Keratinocyte (primary cell): ENCODE data around the gene SSX1. TPM values are rescaled to one million over a fixed set of nuclear protein-coding genes. Genes with fewer than 3 reads are reported as not detected.
"Not testable (repeated sequence)": the region's sequence is repeated elsewhere in the genome, so short reads cannot be mapped to it uniquely, and the experiment has no call there.

ENCODE experiments used
- DNase-seq: peaks from one replicate; pipeline ENCODE4 v3.0.0-alpha.2; 2011; ENCODE audit warnings: low read depth, missing footprints, low spot score
- FAIRE-seq: peaks from 2 replicates; lab custom pipeline; 2011; peaks lifted over from hg19 to GRCh38; lab: Jason Lieb, UNC
- H2AFZ ChIP-seq: 2 replicates; pipeline ENCODE4 v1.6.0; 2012; ENCODE audit warnings: low read length, control low read depth, inconsistent platforms; ENCODE audit not compliant: control insufficient read depth
- H3K27ac ChIP-seq: 2 replicates; pipeline ENCODE4 v1.5.1; 2011; ENCODE audit warnings: low read length; ENCODE audit not compliant: control insufficient read depth, insufficient read depth
- H3K27me3 ChIP-seq: 3 replicates; pipeline ENCODE4 v1.6.0; 2011; ENCODE audit warnings: low read length; ENCODE audit not compliant: control insufficient read depth, insufficient read depth; ENCODE audit errors: extremely low read depth
- H3K36me3 ChIP-seq, 2 experiments: 2 replicates in 1 of 2; 3 replicates in 1 of 2; pipeline ENCODE4 v1.5.1; 2011; ENCODE audit warnings: low read length in 2 of 2, mild to moderate bottlenecking in 1 of 2; ENCODE audit not compliant: control insufficient read depth in 2 of 2, insufficient read depth in 2 of 2; ENCODE audit errors: extremely low read depth in 1 of 2
- H3K4me1 ChIP-seq: 3 replicates; pipeline ENCODE4 v1.5.1; 2011; ENCODE audit warnings: low read length; ENCODE audit not compliant: control insufficient read depth, insufficient read depth; ENCODE audit errors: extremely low read depth
- H3K4me2 ChIP-seq: 3 replicates; pipeline ENCODE4 v1.6.0; 2011; ENCODE audit warnings: low read depth, low read length; ENCODE audit not compliant: control insufficient read depth, insufficient read depth; ENCODE audit errors: extremely low read depth
- H3K4me3 ChIP-seq, 3 experiments: fragments of 200-600 bp in 1 of 3; sonication (generic) in 1 of 3; 2 replicates in 2 of 3; 3 replicates in 1 of 3; pipeline ENCODE4 v1.5.1; 2011 to 2016; ENCODE audit warnings: low read length in 3 of 3, mild to moderate bottlenecking in 3 of 3, control low read depth in 2 of 3, inconsistent platforms in 1 of 3, low read depth in 1 of 3, mixed read lengths in 1 of 3, mixed run types in 1 of 3, moderate library complexity in 1 of 3; ENCODE audit not compliant: control insufficient read depth in 2 of 3, insufficient read depth in 2 of 3; ENCODE audit errors: extremely low read depth in 1 of 3
- H3K79me2 ChIP-seq: 2 replicates; pipeline ENCODE4 v1.6.0; 2012; ENCODE audit warnings: low read length; ENCODE audit not compliant: control insufficient read depth, insufficient read depth
- H3K9ac ChIP-seq: 3 replicates; pipeline ENCODE4 v1.6.0; 2011; ENCODE audit warnings: low read length; ENCODE audit not compliant: control insufficient read depth, insufficient read depth; ENCODE audit errors: extremely low read depth
- H3K9me1 ChIP-seq: 3 replicates; pipeline ENCODE4 v1.6.0; 2011; ENCODE audit warnings: low read length; ENCODE audit not compliant: control insufficient read depth, insufficient read depth; ENCODE audit errors: extremely low read depth
- H3K9me3 ChIP-seq: 2 replicates; pipeline ENCODE4 v1.5.1; 2012; ENCODE audit warnings: low read depth, low read length; ENCODE audit not compliant: control insufficient read depth
- H4K20me1 ChIP-seq: 3 replicates; pipeline ENCODE4 v1.6.0; 2011; ENCODE audit warnings: low read length; ENCODE audit not compliant: control insufficient read depth, insufficient read depth; ENCODE audit errors: extremely low read depth
- dilution Hi-C: fragments of 300-500 bp; cut with MboI; formaldehyde crosslinking; loops from one replicate; pipeline ENCODE4 v1.7.0; 2020; ENCODE audit warnings: low sequenced_read_pairs; ENCODE audit not compliant: extremely low pct_ligation_motif_present
- polyA minus RNA-seq, 3 experiments: library from RNA; depleted of rRNA, polyadenylated mRNA; stranded (reverse); fragments of >200 nt; gene quantifications; 1 replicate in 1 of 3; 2 replicates in 1 of 3; 3 replicates in 1 of 3; pipeline ENCODE4 v1.2.3, GENCODE V29; 2011
- polyA plus RNA-seq, 5 experiments: library from polyadenylated mRNA; depleted of rRNA in 3 of 5; stranded (reverse) in 3 of 5; stranded (forward) in 1 of 5; unstranded in 1 of 5; fragments of >200 nt; gene quantifications; 1 replicate in 1 of 5; 2 replicates in 3 of 5; 3 replicates in 1 of 5; pipeline versions ENCODE4 v1.2.1 to v1.2.3, GENCODE V29; 2011 to 2012; ENCODE audit warnings: missing spikeins in 2 of 5, low read depth in 1 of 5, low replicate concordance in 1 of 5

Gene SSX1
- polyA plus RNA-seq = not detected in 3 replicates
- polyA plus RNA-seq (2011; ENCODE audit: low read depth) = 0.27 TPM
- not detected in 2 replicates for polyA plus RNA-seq (2011; cell fraction: cytosol; rRNA removed)
- polyA plus RNA-seq (2011; cell fraction: nucleus; rRNA removed) = not detected in 2 replicates
- not detected in 2 replicates for polyA plus RNA-seq (2012; ENCODE audit: low replicate concordance)
- polyA minus RNA-seq = not detected in 3 replicates
- polyA minus RNA-seq (2011; cell fraction: cytosol; rRNA and poly(A)+ RNA removed) = not detected
- polyA minus RNA-seq (2011; cell fraction: nucleus; rRNA and poly(A)+ RNA removed) = not detected in 2 replicates

DNA sequence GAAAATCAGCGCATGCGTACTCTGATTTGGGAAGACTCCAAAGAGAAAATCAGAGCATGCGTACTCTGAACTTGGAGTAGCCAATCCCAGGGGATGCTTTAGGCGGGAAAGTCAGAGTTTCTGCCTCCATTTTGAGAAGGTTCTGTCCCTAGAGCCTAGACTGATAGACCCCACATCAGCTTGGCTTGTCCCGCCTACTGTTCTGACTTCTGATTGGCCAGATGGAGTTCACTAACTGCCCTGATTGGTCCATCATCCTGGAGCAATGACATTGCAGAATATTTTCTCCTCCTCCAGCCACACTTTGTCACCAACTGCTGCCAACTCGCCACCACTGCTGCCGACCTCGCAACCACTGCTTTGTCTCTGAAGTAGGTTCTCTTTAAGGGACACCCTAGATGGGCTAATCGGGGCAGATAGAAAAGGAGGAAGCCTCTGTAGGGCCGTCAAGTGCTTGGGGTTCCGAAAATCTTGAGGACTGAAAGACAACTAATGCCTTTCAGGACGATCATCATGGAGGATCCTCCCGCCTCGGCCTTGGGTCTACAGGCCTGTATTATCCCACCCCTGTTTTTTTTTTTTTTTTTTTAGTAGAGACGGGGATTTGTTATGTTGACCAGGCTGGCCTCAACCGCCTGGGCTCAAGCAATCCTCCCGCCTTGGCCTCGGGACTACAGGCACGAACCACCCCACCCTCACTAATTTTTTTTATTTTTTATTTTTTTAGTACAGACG lies at the start of gene SSX1:
Gene SSX1 (plus strand): TSS at position 331 of the 735 bp plus-strand sequence. CDS start 1,850 bp downstream, outside the sequence.
- H2AFZ ChIP-seq, H3K9ac ChIP-seq, FAIRE-seq, dilution Hi-C loops, H3K4me3 ChIP-seq, H3K9me1 ChIP-seq, H3K4me2 ChIP-seq, H3K79me2 ChIP-seq, H3K9me3 ChIP-seq, DNase-seq, H3K27ac ChIP-seq, H3K4me1 ChIP-seq, H3K27me3 ChIP-seq, H3K36me3 ChIP-seq, H4K20me1 ChIP-seq: not testable (repeated sequence)

- H3K9me3 ChIP-seq, H3K27me3 ChIP-seq, H3K27ac ChIP-seq, FAIRE-seq, DNase-seq, dilution Hi-C loops, H3K9ac ChIP-seq, H3K9me1 ChIP-seq, H3K4me1 ChIP-seq, H3K36me3 ChIP-seq, H2AFZ ChIP-seq, H3K4me2 ChIP-seq, H4K20me1 ChIP-seq, H3K4me3 ChIP-seq, H3K79me2 ChIP-seq: not testable (repeated sequence)
These were observed 40.9 kb upstream of the SSX1 start for GRCh38 chrX:48214341-48214740.

DNA sequence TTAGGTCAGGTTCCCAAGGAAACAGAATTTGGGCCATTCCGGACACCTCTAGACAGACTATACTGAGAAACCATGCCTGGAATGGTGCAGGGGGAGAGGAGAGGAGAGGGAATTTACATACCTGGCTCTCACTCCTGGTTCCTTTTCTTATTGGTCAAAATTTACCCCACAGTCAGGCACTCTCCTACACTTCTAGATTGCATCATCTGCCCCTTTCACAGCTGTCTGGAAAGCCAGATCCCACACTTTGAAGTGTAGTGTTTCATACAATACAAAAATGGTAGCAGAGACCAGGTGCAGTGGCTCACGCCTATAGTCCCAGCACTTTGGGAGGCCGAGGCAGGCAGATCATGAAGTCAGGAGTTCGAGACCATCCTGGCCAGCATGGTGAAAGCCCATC lies 31.0 kb upstream of the SSX1 start:
- H3K27ac ChIP-seq, H3K27me3 ChIP-seq, H3K4me2 ChIP-seq, H3K79me2 ChIP-seq, H3K4me1 ChIP-seq, H3K9ac ChIP-seq, FAIRE-seq, DNase-seq, H3K9me3 ChIP-seq, dilution Hi-C loops, H3K9me1 ChIP-seq, H2AFZ ChIP-seq, H4K20me1 ChIP-seq, H3K36me3 ChIP-seq, H3K4me3 ChIP-seq: not testable (repeated sequence)

- dilution Hi-C loops, H3K9me3 ChIP-seq, H3K4me2 ChIP-seq, DNase-seq, H3K79me2 ChIP-seq, H2AFZ ChIP-seq, H3K4me3 ChIP-seq, H3K9me1 ChIP-seq, H3K27ac ChIP-seq, H4K20me1 ChIP-seq, FAIRE-seq, H3K4me1 ChIP-seq, H3K27me3 ChIP-seq, H3K9ac ChIP-seq, H3K36me3 ChIP-seq: not testable (repeated sequence)
These were observed 2.2 kb upstream of the SSX1 start for GRCh38 chrX:48252945-48253344.

GRCh38 chrX:48274365-48274764 lies 19.2 kb downstream of the SSX1 start:
- H3K27me3 ChIP-seq, H2AFZ ChIP-seq, H3K4me3 ChIP-seq, DNase-seq, H3K4me1 ChIP-seq, FAIRE-seq, H3K27ac ChIP-seq, H3K79me2 ChIP-seq, H3K9me1 ChIP-seq, H4K20me1 ChIP-seq, H3K9ac ChIP-seq, dilution Hi-C loops, H3K36me3 ChIP-seq, H3K4me2 ChIP-seq, H3K9me3 ChIP-seq: not testable (repeated sequence)
